BJ (cell line): ENCODE measurements around the gene OR4F6. TPM values are rescaled to one million over a fixed set of nuclear protein-coding genes. Genes with fewer than 3 reads are reported as not detected.
"Not testable (repeated sequence)": the region's sequence is repeated elsewhere in the genome, so short reads cannot be mapped to it uniquely, and the experiment has no call there.

ENCODE experiments used
- CTCF ChIA-PET: fragments of 350-600 bp; formaldehyde crosslinking; extraction: SDS; loops from one replicate; lab custom pipeline; 2021; ENCODE audit warnings: antibody characterized with exemption, inconsistent platforms; lab: Yijun Ruan, JAX
- POLR2A ChIA-PET: fragments of 300-600 bp; sonication (Branson Sonifier 250); formaldehyde crosslinking; extraction: SDS; loops from one replicate; lab custom pipeline; 2021; ENCODE audit warnings: antibody characterized with exemption; lab: Charles Lee
- DNase-seq: peaks from one replicate; pipeline ENCODE4 v3.0.0-alpha.2; 2011; ENCODE audit warnings: low read depth
- H3K27me3 ChIP-seq: 2 replicates; pipeline ENCODE4 v1.6.0; 2011; ENCODE audit warnings: low read length; ENCODE audit not compliant: control insufficient read depth, insufficient read depth
- H3K36me3 ChIP-seq: 2 replicates; pipeline ENCODE4 v1.5.1; 2011; ENCODE audit warnings: low read length; ENCODE audit not compliant: control insufficient read depth, insufficient read depth
- H3K4me3 ChIP-seq: 2 replicates; pipeline ENCODE4 v1.5.1; 2011; ENCODE audit warnings: low read depth, mild to moderate bottlenecking, control low read depth, low read length
- polyA plus RNA-seq: library from polyadenylated mRNA; depleted of rRNA; stranded (reverse); fragments of >200 nt; gene quantifications from 2 replicates; pipeline ENCODE4 v1.2.3, GENCODE V29; 2011
- TF ChIP-seq, protein P1 (sequence below): IDR thresholded peaks from 2 replicates; pipeline ENCODE4 v1.5.1; 2011; ENCODE audit warnings: low read depth, mild to moderate bottlenecking, control low read depth, inconsistent platforms, low read length, moderate library complexity; ENCODE audit not compliant: insufficient read depth

OR4F6 gene
- polyA plus RNA-seq, 1 experiment: not detected

GRCh38 chr15:101790748-101791147 lies 12.6 kb upstream of the OR4F6 start:
- DNase-seq, H3K27me3 ChIP-seq, H3K4me3 ChIP-seq, POLR2A ChIA-PET, H3K36me3 ChIP-seq: not testable (repeated sequence)
- CTCF ChIA-PET: interaction anchor here (0.8 to 1.5 kb wide), 2 partner anchors 13 to 829 kb away, joined by 3 to 4 read pairs; no protein-coding TSS in a partner anchor

DNA sequence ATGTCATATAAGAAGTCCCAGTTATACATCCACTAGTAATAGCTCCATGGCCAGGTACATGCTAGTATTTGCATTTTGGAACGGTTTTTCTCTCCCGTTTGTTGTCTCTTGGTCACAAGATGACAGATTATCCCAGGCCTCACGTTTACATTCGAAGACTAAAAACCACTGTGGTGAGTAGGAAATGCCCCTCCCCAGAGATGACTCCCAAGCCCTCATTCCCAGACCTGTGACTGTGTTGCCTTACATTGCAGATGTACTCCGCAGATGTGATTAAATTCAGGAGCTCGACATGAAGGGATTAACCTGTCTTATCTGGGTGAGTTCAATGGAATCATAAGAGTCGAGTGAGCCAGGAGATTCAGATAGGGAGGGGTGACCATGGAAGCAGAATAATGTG lies 9.3 kb upstream of the OR4F6 start:
- H3K36me3 ChIP-seq, DNase-seq, H3K4me3 ChIP-seq, H3K27me3 ChIP-seq, POLR2A ChIA-PET: not testable (repeated sequence)
- CTCF ChIA-PET: interaction anchor here (1.5 kb wide), 1 partner anchor 10 kb away, joined by 3 read pairs; the partner anchor contains the start of gene OR4F6

DNA sequence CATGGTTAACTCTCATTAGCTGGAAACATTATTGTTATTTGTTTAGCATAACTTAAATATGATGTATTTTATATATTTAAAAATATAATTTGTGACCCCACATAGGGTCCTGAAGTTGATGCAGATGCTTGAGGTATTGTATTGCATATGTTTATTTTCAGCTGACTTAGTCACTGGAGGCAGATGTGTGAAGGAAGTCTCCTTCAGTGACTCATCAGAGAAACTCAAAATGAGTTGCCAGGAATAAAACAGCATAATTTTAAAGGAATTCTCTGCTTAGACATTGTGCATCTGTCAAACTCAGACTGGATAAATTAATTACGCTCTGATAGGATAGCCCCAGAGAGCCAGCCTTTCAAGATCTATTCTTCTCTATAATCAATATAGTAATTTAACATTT lies 7.9 kb upstream of the OR4F6 start:
- POLR2A ChIA-PET: no interaction called here
- DNase-seq: peak; percentile 50
- Histone ChIP-seq H3K27me3 (no peaks in the 10 kb centered on the region), H3K4me3 (no peak overlapping the region), H3K36me3 (no peaks in the 10 kb centered on the region)
- CTCF ChIA-PET: no interaction called here
- TF ChIP-seq, protein P1, sequence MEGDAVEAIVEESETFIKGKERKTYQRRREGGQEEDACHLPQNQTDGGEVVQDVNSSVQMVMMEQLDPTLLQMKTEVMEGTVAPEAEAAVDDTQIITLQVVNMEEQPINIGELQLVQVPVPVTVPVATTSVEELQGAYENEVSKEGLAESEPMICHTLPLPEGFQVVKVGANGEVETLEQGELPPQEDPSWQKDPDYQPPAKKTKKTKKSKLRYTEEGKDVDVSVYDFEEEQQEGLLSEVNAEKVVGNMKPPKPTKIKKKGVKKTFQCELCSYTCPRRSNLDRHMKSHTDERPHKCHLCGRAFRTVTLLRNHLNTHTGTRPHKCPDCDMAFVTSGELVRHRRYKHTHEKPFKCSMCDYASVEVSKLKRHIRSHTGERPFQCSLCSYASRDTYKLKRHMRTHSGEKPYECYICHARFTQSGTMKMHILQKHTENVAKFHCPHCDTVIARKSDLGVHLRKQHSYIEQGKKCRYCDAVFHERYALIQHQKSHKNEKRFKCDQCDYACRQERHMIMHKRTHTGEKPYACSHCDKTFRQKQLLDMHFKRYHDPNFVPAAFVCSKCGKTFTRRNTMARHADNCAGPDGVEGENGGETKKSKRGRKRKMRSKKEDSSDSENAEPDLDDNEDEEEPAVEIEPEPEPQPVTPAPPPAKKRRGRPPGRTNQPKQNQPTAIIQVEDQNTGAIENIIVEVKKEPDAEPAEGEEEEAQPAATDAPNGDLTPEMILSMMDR: no peak

DNA sequence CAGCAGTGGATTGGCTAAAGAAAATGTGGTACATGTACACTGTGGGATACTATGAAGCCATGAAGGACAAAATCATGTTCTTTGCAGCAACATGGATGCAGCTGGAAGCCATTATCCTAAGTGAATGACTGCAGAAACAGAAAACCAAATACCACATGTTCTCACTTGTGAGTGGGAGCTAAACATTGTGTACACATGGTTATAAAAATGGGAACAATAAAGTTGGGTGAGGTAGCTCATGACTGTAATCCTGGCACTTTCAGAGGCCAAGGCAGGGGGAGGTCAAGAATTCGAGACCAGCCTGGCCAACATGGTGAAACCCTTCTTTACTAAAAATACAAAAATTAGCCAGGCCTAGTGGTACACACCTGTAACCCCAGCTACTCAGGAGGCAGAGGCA lies 3.6 kb upstream of the OR4F6 start:
- DNase-seq: no peak
- TF ChIP-seq, protein P1: no peak
- ChIA-PET POLR2A (no interaction called here), CTCF (interaction anchor here (0.5 to 1.1 kb wide), 2 partner anchors 46 to 1182 kb away, joined by 3 read pairs; no protein-coding TSS in a partner anchor)
- Histone ChIP-seq H3K36me3 (no peaks in the 10 kb centered on the region), H3K27me3 (no peaks in the 10 kb centered on the region), H3K4me3 (no peak overlapping the region)

DNA sequence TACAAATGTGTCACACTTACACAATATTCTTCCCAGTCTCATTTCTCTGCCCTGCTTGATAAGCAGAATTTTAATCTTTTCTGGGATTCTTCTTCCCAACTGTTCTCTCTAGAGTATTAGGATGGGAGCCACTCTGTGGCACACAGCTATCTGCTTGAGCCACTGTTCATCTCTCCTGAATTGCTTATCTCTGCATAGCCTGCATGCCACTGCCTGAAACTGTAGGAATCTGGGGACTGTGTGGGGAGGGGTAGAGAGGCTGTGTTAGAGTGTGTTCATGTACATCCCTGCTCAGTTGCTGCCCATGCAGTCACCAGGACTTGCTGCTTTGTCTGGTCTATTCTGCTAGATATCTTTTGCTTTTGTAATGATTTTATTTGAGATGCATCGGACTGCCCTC lies 2.3 kb upstream of the OR4F6 start:
- POLR2A ChIA-PET: no interaction called here
- no peak for DNase-seq
- CTCF ChIA-PET: interaction anchor here (0.9 kb wide), 1 partner anchor 10 kb away, joined by 4 read pairs; no protein-coding TSS in a partner anchor
- H3K36me3 ChIP-seq: no peaks in the 10 kb centered on the region
- TF ChIP-seq, protein P1: no peak
- no peaks in the 10 kb centered on the region for H3K27me3 ChIP-seq
- H3K4me3 ChIP-seq: no peak overlapping the region

DNA sequence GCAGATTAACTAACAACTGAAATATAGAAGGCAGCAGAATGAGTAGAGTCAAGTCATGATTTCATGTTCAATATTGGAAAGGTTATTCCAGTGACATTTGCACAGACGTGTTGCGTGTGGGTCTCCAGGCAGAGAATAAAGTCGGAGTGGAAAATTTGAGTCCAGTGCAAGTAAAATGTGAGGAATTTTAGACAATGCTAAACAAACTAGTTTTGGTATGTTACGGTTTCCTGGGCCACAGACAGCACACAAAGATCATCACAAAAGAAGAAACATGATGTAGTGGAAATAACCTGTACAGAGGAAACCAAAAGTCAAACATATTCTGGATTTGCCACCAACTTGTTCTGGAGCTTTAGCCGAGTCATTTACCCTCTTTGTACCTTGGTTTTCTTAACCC lies 367 bp downstream of the OR4F6 start:
- Histone ChIP-seq H3K4me3 (no peak overlapping the region), H3K27me3 (no peaks in the 10 kb centered on the region), H3K36me3 (no peaks in the 10 kb centered on the region)
- TF ChIP-seq, protein P1: no peak
- DNase-seq: no peak
- POLR2A ChIA-PET: no interaction called here
- CTCF ChIA-PET: interaction anchor here (1.4 to 1.8 kb wide), 2 partner anchors 10 kb away, joined by 3 read pairs; no protein-coding TSS in a partner anchor
